Measurements from ENCODE around the gene CAMK2N1.

DNA sequence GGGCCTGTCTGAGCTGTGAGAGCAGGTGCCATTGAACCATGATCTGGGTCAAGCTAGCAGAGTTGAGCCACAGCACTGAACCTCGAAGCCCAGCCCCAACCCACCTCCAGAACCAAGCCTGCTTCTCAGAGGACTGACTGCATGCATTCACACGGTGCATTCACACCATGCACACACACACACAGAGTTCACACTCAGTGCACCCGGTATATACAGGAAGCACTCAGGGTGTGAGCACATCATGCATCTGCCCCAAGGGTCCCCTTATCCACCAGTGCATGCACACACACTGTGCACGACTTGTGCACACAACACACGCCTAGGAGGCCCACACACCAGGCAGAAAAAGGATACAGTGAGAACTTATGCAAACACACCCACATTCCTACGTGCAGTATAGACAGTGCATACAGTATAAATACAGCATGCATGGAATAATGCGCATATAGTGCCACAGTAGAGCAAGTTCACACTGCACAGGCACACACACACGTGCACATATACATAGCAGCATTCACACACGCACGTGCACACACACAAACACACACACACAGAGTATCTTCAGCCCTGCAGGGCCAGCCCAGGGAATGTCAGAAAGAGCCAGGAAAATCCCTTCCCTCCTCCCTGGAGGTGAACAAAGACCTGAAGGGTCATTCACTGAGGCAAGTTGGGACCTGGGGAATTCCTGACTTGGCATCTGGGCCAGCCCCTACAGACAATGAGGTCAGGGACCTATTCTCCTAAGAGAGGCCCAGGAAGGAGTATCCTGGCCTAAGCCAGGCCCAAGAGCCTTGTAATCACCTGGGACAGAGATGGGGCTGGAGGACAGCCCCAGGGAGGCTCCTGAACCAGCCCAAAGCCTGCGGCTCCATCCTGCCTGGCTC, 42.1 kb downstream of the CAMK2N1 start:
- TF ChIP-seq, protein P1, sequence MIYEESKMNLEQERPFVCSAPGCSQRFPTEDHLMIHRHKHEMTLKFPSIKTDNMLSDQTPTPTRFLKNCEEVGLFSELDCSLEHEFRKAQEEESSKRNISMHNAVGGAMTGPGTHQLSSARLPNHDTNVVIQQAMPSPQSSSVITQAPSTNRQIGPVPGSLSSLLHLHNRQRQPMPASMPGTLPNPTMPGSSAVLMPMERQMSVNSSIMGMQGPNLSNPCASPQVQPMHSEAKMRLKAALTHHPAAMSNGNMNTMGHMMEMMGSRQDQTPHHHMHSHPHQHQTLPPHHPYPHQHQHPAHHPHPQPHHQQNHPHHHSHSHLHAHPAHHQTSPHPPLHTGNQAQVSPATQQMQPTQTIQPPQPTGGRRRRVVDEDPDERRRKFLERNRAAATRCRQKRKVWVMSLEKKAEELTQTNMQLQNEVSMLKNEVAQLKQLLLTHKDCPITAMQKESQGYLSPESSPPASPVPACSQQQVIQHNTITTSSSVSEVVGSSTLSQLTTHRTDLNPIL (CRISPR knock-in tag; IDR thresholded peaks at IDR 0.05; ENCODE audit: low read depth) = no peak
- no peak for TF ChIP-seq ARNTL (CRISPR knock-in tag; IDR thresholded peaks at IDR 0.05; ENCODE audit: borderline replicate concordance, low read depth)
- TF ChIP-seq ZNF565 (CRISPR knock-in tag; conservative IDR thresholded peaks at IDR 0.05; ENCODE audit: low read depth) = no peak
- TF ChIP-seq, protein P2, sequence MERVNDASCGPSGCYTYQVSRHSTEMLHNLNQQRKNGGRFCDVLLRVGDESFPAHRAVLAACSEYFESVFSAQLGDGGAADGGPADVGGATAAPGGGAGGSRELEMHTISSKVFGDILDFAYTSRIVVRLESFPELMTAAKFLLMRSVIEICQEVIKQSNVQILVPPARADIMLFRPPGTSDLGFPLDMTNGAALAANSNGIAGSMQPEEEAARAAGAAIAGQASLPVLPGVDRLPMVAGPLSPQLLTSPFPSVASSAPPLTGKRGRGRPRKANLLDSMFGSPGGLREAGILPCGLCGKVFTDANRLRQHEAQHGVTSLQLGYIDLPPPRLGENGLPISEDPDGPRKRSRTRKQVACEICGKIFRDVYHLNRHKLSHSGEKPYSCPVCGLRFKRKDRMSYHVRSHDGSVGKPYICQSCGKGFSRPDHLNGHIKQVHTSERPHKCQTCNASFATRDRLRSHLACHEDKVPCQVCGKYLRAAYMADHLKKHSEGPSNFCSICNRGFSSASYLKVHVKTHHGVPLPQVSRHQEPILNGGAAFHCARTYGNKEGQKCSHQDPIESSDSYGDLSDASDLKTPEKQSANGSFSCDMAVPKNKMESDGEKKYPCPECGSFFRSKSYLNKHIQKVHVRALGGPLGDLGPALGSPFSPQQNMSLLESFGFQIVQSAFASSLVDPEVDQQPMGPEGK (CRISPR knock-in tag; IDR thresholded peaks at IDR 0.05; ENCODE audit: borderline replicate concordance) = no peak
- no peak for TF ChIP-seq BACH2 (CRISPR knock-in tag; IDR thresholded peaks at IDR 0.05; ENCODE audit: borderline replicate concordance)

Data from SK-N-SH treated with all-trans-retinoic acid at 6 μM for 48 hours (cell line).